Lower leg skin (tissue), 3 donors: ENCODE measurements around the gene SGCA.

Source experiments
- CTCF ChIP-seq, 3 donors: fragments of 450-650 bp; IDR thresholded peaks; one replicate each; pipeline ENCODE4 v1.5.1; 2016; ENCODE audit warnings: antibody characterized with exemption in 3 of 3, mild to moderate bottlenecking in 3 of 3, moderate library complexity in 2 of 3
- POLR2A ChIP-seq, 2 donors: fragments of 450-650 bp; IDR thresholded peaks; one replicate each; pipeline ENCODE4 v1.6.1; 2016 to 2017; ENCODE audit warnings: antibody characterized with exemption in 2 of 2, mild to moderate bottlenecking in 1 of 2, moderate library complexity in 1 of 2

DNA sequence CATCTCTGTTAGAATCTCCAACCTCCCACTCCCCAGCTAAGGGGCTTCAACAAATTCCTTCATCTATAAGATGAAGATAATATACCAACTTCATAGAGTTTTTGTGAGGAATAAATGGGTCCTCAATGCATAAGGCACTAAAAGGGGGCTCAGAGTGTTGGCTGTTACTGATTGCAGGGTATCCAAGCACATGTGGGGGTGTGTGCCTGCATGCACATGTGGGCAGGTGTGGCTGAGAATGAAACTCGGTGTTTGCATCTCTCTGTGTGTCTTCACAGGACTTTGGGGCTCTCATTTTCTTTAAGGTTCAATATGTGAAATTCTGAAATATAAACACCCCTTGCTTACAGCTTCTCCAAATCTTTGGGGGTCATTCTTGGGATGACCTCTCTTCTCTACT, 11.2 kb upstream of the SGCA start:
- no peak for TF ChIP-seq CTCF (IDR thresholded peaks at IDR 0.05)
- TF ChIP-seq POLR2A (IDR thresholded peaks at IDR 0.05) = no peak
